Measurements from ENCODE around the gene PRKAA1.
"Not testable (repeated sequence)": the region's sequence is repeated elsewhere in the genome, so short reads cannot be mapped to it uniquely, and the experiment has no call there.

The PRKAA1 gene

GRCh38 chr5:40779561-40779960 is 18.6 kb downstream of the PRKAA1 start:
- no peak for DNase-seq

DNA sequence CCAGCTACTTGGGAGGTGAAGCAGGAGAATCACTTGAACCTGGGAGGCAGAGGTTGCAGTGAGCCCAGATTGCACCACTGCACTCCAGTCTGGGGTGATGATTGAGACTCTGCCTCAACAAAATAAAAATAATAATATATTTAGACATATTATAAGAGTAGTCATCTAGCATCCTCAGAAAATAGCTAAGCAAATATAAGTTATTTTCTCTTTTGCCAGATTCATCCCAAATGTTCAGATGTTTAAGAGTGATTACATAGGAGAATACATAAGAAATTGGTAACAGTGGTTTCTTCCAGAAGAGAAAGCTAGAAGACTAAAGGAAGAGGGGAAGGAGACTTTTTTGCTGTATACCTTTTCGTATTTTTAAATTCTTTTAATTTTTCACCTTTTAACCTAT is 20.0 kb downstream of the PRKAA1 start:
- no peak for DNase-seq

DNA sequence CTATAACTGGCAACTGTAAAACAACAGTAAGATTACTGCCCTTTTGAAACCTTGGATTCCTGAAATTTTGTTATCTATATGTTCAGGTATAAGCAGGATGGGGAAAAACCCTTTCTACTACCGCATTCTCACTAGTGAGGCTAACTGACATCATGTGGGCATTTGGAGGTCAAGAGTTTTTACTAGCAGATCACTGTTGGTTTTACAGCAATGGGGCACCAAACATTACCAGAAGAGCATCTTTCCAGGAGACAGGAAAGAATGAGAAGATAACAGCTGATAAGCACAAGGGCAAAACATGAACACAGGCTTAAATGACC is 21.6 kb downstream of the PRKAA1 start:
- no peak for DNase-seq

GRCh38 chr5:40775846-40776657 is 22.1 kb downstream of the PRKAA1 start:
- DNase-seq: no peak

DNA sequence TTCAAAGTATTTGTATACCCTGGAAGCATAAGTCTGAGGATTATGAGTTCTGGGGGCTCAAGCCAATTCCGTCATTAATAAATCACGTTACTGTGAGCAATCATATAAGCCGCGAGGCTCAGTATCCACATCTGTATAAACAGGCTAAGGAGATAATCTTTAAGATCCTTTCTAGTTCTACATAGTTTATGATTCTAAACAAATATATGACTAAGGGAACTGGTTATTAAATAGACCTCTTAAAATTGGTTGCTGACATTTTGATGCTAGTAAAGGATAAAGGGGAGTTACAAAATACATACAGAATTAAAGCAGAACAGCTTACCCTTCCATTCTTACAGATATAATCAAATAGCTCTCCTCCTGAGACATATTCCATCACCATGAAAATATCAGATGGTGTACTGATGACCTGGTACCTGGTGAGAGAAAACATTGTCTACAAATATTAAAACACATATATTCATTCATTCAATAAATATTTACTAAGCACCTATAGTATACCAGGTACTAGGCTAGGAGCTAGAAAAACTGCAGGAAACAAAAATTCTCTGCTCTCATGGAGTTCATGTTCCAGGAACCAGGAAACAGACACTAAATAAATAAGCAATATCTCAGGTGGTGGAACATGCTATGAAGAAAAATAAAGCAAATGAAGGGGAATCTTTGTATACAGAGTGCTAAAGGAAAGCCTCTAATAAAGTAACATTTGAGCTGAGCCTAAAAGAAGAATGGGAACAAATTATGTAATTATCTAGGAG is 22.9 kb downstream of the PRKAA1 start:
- DNase-seq: no peak

DNA sequence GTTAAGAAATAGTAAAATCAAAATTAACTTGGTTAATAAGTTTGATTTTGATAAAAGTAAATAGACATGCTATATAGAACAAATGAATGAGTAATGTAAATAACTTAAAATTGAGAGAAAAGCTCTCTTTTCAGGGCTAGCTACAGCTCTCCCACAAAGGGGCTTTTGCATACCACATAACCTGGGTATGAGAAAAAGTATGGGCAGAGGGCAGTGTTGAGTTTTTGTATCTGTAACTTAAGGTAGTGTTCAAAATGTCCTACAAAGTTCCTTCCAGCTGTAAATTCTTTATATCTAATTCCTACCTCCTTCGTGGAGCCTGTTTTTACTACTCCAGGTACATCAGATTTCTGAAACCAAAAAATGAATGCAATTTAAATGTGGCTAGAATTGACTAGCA is 23.6 kb downstream of the PRKAA1 start:
- no peak for DNase-seq

DNA sequence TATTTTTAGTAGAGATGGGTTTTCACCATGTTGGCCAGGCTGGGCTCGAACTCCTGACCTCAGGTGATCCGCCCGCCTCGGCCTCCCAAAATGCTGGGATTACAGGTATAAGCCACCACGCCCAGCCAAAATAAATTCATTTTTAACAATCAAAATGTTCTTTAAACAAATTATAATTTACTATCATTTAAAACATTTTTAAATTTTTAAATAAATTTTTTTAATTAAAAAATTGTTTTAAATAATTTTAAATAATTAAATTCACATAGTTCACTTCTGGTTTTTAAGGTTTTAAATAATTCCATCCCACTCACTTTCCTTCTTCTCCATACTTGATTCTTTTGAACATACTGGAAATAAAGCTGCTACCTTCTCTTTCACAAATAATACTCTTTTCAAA is 27.4 kb downstream of the PRKAA1 start:
- no peak for DNase-seq

DNA sequence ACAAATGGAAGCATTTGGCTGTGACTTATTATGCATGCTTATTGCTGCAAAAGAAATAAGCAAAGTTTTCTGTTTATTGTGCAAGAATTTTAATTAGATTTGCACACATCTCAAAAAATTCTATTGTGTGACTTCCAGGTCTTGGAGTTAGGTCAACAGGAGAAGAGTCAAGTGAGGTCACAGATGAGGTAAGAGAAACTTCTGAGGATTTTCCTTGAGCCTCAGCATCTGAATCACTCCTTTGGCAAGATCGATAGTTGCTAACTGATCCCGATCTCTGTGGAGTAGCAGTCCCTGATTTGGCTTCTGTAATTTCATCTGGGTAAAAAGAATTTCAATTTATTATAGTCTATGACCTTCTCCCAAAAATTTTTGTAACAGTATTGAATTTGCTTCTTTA is 35.5 kb downstream of the PRKAA1 start:
- DNase-seq: no peak

DNA sequence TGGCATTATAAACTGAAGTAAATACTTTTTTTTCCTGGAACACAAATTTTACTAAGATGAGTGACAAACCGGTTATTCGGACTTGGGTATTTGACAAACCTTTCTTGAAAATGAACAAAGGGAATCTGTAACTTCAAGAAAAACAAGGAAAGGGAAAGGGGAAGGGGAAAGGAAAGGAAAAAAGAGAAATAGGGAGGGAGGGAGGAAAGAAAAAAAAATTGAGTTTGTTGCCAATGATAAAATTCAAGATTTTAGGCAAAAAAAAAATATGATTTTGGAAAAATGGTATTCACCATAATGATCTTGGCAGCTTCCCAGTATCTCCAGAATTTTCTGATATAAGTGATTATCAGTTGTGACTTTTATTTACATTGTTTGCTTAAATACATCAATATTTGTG is 40.8 kb downstream of the PRKAA1 start:
- DNase-seq: no peak

DNA sequence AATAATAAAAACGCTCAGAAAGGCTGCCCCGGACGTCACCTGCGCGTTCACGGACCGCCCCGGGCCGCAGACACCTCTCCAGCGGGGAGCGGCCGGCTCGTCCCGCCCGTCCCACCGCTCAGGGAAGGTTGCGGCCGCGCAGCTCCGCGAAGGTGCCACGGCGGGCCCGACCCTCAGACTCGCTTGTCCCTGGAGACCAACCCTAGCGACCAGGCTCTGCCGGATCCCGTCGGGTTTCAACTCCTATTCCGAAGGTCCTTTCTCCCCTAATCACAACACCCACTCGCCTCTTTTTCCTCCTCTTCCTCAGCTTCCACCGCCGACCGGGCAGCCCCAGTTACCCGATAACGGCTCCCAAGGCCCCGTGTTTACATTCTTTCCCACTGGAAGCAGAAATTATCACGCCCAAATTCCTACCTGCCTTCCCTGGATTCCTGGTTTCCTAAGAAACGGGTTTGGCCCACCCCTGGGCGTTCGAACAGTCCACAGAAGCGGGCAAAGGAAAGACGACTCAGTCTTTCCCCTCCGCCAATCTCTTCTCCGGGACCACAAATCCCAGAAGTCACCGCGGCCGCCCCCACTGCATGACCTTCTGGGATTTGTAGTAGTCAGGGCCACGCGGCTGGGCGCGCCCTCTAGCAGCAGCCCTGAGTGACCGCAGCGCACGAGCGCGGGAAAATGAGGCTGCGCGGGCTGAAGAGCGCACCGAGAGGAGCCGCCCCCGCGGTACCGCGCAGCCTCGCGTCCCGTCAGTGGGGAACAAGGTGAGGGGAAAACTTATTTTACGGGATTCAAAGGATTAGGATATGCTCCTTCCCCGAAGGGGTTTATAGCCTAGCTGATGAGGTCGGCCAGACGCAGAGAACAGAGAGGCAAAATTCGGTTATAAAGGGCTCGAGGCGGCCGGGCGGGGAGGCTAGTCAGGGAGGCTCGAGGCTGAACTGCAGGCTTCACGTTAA is 42.5 kb downstream of the PRKAA1 start, which contains the start of gene TTC33:
TTC33 (minus strand) TSS at position 555 of the 959 bp plus-strand sequence. CDS start 8,943 bp downstream, outside the sequence.
- DNase-seq: peak; percentile 95

GRCh38 chr5:40755093-40755406 is 43.1 kb downstream of the PRKAA1 start:
- DNase-seq: peak; percentile 54

DNA sequence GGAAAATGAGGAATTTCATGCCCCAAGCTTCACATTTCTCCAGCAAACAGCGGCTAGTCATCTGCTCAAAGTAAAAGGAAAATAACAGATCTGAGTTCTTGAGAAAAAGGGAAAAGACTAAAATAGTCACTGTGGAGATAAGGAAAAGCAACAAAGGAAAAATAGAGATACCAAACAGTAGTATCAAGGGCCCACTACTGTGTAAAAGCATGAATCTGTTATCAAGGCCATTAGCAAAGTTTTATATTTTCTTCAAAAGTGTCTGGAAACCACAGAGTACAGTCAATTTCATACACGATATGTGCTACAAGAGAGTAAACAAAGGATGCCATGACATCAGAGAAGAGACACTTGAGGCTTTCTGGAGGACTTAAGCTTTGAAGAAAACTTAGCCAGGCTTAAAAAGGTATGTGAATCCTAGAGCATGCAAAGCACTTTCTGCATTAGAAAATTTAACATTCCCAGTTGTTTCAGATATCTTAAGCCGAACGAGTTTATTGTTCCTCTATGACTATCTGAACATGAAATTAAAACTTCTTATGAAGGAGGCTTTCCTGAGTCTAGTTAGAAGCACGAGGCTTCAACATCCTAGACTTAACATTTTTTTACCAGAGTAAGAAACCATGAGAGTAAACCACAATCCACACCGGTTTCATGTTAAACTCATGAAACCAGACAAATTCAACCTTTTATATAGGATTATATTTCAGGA is 43.6 kb downstream of the PRKAA1 start:
- no peak for DNase-seq

GRCh38 chr5:40746703-40747102 is 51.5 kb downstream of the PRKAA1 start:
- DNase-seq: no peak

DNA sequence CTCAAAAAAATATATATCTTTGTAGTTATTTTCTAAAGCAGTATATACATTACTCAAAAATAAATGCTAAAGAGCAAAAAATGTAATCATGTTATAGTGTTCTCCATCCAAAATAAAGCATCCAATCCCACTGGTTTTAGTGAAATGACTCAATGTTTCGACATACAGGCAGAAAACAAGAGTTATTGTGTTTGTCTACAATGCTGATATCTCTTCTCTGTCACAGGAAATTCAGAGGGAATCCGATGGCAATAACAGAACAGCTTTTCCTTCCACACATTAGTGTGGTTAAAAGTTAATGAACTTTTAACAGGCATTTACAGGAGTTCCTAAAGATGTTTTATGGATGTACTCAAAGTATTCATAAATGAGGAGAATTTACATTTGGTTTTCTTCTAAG is 54.4 kb downstream of the PRKAA1 start:
- no peak for DNase-seq

GRCh38 chr5:40738502-40738901 is 59.7 kb downstream of the PRKAA1 start:
- DNase-seq: no peak

GRCh38 chr5:40736103-40736875 is 61.9 kb downstream of the PRKAA1 start:
- no peak for DNase-seq

GRCh38 chr5:40735609-40736008 is 62.6 kb downstream of the PRKAA1 start:
- no peak for DNase-seq

DNA sequence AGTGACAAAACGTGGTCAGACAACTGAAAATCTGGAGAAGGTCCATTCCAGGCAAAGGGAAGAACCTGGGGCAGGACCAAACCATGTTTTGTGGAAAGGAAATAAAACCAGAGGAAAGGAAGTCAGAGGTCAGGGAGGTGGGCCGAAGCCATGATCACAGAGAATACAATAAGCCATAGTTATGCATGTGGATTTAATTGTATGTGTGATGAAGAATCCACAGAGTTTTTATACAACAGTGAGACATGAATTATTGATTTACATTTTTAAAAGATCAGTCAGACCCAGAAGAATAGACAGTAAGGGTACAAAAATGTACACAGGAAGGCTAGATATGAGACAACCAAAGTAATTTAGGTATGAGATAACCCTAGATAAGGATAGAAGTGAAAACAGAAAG is 63.2 kb downstream of the PRKAA1 start:
- no peak for DNase-seq

DNA sequence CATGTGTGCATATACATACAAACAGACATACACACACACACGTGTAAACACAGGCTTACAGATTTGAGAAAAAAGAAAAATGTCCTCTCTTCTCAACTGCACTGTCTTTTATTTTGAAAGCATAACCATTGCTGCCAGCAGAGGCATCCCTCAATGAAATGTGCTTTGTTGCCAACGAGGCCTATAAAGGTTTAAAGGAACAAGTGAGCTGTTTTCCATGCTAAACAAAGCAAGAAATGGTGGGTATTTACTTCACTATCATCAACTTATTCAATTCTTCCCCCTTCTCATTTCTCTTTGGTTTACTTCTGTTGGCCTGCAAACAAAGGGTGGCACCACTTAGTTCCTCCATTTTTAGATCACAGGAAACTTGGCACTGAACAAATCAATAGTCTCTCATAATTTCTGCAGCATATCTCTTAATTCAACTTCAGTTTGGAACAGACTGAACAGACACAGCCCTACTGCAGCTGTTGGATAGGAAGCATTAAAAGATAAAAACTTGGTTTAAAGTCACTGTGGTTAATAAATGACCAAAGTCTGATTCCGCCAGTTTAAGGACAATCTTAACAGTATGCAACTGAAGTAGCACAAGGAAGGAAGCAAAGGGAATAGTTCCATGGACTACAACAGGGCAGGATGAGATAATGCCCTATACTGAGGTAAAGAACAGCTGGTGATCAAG is 64.2 kb downstream of the PRKAA1 start:
- DNase-seq: no peak

DNA sequence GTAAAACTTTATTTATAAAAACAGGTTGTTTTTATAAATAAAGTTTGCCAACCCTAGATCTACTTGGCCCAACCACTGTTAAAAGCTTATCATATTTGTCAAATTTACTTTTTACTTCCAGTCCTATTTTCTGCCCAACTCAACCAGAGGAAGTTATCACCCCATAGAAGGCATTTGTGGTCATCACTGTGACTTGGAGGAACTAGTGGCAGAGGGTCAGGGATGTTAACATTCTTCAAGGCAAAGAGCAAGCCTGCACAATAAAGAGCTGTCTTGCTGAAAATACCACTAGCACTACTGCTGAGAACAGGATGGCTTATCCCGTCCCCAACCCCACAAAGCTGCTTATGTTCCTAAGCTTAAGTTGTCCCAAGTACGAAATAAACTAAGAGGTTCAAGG is 64.7 kb downstream of the PRKAA1 start:
- DNase-seq: no peak

DNA sequence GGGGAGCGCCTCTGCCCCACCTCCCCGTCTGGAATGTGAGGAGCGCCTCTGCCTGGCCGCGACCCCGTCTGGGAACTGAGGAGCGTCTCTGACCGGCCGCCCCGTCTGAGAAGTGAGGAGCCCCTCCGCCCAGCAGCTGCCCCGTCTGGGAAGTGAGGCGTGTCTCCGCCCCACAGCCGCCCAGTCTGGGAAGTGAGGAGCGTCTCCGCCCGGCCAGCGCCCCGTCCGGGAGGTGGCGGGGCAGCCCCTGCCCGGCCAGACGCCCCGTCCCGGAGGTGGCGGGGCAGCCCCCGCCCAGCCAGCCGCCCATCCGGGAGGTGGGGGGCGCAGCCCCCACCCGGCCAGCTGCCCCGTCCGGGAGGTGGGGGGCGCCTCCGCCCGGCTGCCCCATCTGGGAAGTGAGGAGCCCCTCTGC is 75.7 kb downstream of the PRKAA1 start:
- DNase-seq: not testable (repeated sequence)

Measured in activated CD8-positive, alpha-beta memory T cell treated with anti-CD3 and anti-CD28 coated beads, Interleukin-2, amount 50 U/mL, for 4 hours (primary cell).